SK-N-MC (cell line): ENCODE measurements around the gene ALOX5AP.
"Not testable (repeated sequence)": the region's sequence is repeated elsewhere in the genome, so short reads cannot be mapped to it uniquely, and the experiment has no call there.

Experiments used
- DNase-seq: peaks from one replicate; pipeline ENCODE4 v3.0.0-alpha.2; 2011; ENCODE audit warnings: low read depth, low spot score
- H3K27ac ChIP-seq: fragments of 200-600 bp; sonication (generic); 2 replicates; pipeline ENCODE4 v1.5.1; 2016; ENCODE audit warnings: mixed run types
- H3K36me3 ChIP-seq: fragments of 200-600 bp; sonication (generic); 2 replicates; pipeline ENCODE4 v1.6.1; 2017; ENCODE audit warnings: antibody characterized with exemption, low read length, mixed read lengths; ENCODE audit not compliant: insufficient read depth
- H3K4me3 ChIP-seq: fragments of 200-600 bp; sonication (generic); 2 replicates; pipeline ENCODE4 v1.5.1; 2016
- H3K9ac ChIP-seq: fragments of 200-600 bp; sonication (generic); 2 replicates; pipeline ENCODE4 v1.8.0; 2017; ENCODE audit warnings: mixed run types, mixed read lengths; ENCODE audit not compliant: insufficient read length
- H3K9me3 ChIP-seq: fragments of 200-600 bp; sonication (generic); 2 replicates; pipeline ENCODE4 v1.6.1; 2017; ENCODE audit warnings: low read depth, mild to moderate bottlenecking, antibody characterized with exemption, low read length, moderate library complexity, mixed read lengths
- EZH2 ChIP-seq: fragments of 200-600 bp; sonication (generic); IDR thresholded peaks from one replicate; pipeline ENCODE4 v1.6.1; 2017; ENCODE audit warnings: antibody characterized with exemption
- FOXP2 ChIP-seq: optimal IDR thresholded peaks from 2 replicates; pipeline ENCODE3; 2011; ENCODE audit warnings: mild to moderate bottlenecking, moderate library complexity; ENCODE audit not compliant: insufficient read depth; ENCODE audit errors: extremely low read length, control extremely low read depth
- POLR2AphosphoS5 ChIP-seq: IDR thresholded peaks from 2 replicates; pipeline ENCODE4 v1.6.1; 2012; ENCODE audit warnings: mild to moderate bottlenecking, low read depth, low read length, borderline replicate concordance

ALOX5AP gene

DNA sequence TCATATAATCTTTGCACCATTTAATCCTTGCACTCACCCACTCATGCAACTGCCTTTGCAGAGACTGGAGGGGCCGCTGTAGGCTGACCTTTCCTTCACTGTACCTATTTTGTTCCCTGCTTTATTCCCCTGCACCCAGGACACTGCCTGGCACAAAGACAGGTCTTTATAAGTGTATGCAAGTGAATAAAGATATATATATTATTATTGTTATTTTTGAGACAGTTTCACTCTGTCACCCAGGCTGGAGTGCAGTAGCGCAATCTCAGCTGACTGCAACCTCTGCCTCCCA lies 3.8 kb downstream of the ALOX5AP start:
- DNase-seq: no peak
- TF ChIP-seq FOXP2 (no peak), POLR2AphosphoS5 (no peak), EZH2 (no peak)
- Histone ChIP-seq H3K9ac (no peak overlapping the region), H3K4me3 (no peak overlapping the region), H3K27ac (no peak overlapping the region), H3K36me3 (no peaks in the 10 kb centered on the region), H3K9me3 (no peaks in the 10 kb centered on the region)

DNA sequence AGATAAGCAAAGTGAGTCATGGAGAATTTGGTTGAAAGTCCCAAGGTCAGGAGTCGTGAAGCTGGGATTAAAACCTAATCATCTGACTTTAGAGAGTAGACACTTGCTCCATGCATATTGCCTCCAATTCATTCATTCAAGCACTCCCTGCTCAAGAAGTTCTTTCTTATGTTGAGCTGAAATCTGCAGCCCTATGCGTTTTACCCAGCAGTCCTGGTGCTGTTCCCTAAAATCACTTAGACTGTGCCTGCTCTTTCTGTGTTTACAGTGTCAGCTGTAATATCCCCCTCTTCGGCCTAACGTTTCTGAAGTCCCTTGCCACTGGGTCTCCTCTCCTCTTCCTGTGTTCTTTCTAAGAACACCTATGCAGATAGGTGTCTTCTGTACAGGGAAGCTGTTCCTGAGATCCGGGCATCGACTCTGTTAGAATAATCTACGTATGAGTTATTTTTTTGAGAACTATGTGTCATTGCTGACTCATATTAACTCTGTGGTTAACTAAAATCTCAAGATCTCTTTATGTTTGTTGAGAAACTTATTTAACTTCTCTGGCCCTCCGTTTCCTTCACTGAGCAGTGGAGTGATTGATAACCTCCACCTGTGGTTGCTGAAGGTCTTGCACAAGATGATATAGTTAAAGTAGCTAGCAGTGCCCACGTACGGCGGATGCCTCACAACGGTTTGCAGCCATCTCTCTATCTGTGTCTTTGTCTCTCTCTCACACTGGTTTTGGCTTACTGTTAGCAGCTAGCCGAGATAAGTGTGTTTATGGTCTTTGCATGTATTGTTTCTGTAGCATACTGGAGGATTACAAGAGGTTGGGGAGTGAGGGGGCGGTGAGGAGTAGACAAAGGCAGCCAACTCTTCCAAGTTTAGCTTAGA lies 4.7 kb downstream of the ALOX5AP start:
- H3K36me3 ChIP-seq: no peaks in the 10 kb centered on the region
- TF ChIP-seq FOXP2: no peak
- TF ChIP-seq EZH2: no peak
- TF ChIP-seq POLR2AphosphoS5: no peak
- H3K4me3 ChIP-seq: no peak overlapping the region
- no peaks in the 10 kb centered on the region for H3K9me3 ChIP-seq
- H3K9ac ChIP-seq: no peak overlapping the region
- H3K27ac ChIP-seq: no peak overlapping the region
- no peak for DNase-seq

DNA sequence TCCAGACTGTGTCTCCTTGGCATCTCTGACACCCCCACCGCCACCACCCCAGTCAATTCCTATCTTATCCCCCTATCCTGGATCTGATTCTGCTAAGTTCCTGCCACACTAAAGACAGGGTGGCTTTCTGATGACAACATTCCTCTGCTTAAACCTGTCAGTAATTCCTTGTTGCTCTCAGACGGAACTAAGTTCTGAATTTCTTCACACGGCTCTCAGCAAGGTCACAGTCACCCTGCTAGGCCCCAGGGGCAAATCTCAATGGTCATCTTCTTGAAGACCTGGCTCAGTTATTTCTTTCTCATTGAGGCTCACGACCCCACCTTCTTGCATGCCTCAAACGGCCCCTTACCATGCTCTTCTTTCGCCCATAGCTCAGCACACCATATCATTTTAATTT lies 7.6 kb downstream of the ALOX5AP start:
- Histone ChIP-seq H3K9me3 (no peaks in the 10 kb centered on the region), H3K9ac (no peak overlapping the region), H3K4me3 (no peak overlapping the region), H3K27ac (no peak overlapping the region), H3K36me3 (no peaks in the 10 kb centered on the region)
- no peak for TF ChIP-seq FOXP2
- no peak for TF ChIP-seq EZH2
- no peak for TF ChIP-seq POLR2AphosphoS5
- DNase-seq: no peak

DNA sequence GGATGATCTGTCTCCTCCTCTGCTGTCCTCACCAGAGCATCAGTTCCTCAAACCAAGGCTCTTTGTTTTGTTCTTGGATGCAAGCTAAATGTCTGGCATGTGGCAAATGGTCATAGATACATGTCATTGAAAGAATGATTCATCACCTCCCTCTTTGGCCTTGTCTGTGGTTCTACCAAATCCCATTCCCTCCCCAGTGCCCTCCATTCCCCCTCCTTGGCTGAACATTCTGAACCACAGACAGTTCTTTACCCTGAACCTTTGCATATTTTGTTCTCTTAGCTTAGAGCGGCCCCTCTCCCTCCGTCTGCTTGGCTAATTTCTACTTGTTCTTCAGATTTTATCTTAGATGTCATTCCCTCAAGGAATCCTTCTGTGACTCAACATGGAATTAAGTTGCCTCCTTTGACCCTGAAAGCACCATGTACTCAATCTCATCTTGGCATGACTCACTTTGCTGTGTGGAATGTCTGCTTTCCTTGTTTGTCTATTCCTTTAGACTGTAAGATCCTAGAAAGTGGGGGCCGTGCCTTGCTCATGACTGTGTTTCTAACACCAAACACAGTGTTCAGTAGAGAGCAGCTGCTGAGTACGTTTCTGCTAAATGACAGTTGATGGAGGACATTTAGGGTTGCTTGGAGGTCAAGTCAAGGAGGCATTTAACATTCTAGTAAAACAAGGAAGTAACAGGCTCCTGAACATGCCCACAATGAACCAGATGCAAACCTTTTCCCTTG lies 8.1 kb downstream of the ALOX5AP start:
- Histone ChIP-seq H3K27ac (no peak overlapping the region), H3K9ac (no peak overlapping the region), H3K4me3 (no peak overlapping the region), H3K9me3 (no peaks in the 10 kb centered on the region), H3K36me3 (no peaks in the 10 kb centered on the region)
- TF ChIP-seq POLR2AphosphoS5 (no peak), FOXP2 (no peak), EZH2 (no peak)
- DNase-seq: no peak

DNA sequence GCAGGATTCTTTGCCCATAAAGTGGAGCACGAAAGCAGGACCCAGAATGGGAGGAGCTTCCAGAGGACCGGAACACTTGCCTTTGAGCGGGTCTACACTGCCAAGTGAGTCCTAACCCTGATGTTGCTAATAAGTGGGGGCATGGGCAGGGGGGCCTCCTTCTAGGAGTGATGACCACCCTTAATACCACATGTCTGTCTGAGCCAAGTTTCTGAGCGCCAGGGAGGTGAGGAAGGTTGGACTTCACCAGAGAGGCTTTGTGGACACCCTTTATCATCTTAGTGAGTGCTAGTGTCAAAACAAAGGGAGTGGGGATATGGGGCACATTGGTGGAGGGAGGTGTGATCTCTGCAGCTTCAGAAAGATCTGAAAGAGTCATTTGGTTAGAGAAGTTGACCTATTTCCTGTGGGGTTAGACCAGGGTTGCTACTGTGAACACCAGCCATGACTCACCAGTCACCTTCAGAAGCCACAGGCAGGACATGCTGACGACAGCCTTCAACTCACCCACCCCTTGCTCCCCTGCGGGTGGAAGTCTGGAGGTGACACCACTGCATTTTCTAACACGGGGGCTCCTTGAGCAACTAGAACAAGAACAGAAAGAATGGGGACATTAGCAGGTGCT lies 8.8 kb downstream of the ALOX5AP start:
- DNase-seq: no peak
- no peaks in the 10 kb centered on the region for H3K9me3 ChIP-seq
- no peak overlapping the region for H3K9ac ChIP-seq
- no peak overlapping the region for H3K4me3 ChIP-seq
- H3K36me3 ChIP-seq: no peaks in the 10 kb centered on the region
- no peak for TF ChIP-seq FOXP2
- H3K27ac ChIP-seq: no peak overlapping the region

DNA sequence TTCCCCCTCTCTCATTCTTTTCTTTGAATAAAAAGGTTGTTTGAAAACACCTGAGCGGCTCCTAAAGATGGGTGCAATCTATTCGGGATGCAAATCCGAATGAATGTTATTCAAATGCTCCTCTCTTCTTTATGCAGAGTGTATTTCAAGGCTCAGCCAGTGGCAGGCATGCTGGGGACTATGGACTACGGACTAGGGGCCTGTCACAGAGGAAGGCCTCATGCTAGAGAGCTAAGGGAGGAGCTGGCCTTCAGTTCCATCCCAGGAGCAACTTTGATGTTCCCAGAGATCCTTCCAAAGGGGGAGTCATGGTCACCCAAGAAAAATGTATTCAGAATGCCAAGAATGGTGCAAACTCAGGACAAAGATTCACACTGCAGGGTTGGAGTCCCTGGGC lies 9.3 kb downstream of the ALOX5AP start:
- H3K9me3 ChIP-seq: no peaks in the 10 kb centered on the region
- no peak overlapping the region for H3K4me3 ChIP-seq
- no peak for TF ChIP-seq POLR2AphosphoS5
- TF ChIP-seq FOXP2: no peak
- no peak for TF ChIP-seq EZH2
- no peak for DNase-seq
- no peak overlapping the region for H3K9ac ChIP-seq
- H3K36me3 ChIP-seq: no peaks in the 10 kb centered on the region
- no peak overlapping the region for H3K27ac ChIP-seq

DNA sequence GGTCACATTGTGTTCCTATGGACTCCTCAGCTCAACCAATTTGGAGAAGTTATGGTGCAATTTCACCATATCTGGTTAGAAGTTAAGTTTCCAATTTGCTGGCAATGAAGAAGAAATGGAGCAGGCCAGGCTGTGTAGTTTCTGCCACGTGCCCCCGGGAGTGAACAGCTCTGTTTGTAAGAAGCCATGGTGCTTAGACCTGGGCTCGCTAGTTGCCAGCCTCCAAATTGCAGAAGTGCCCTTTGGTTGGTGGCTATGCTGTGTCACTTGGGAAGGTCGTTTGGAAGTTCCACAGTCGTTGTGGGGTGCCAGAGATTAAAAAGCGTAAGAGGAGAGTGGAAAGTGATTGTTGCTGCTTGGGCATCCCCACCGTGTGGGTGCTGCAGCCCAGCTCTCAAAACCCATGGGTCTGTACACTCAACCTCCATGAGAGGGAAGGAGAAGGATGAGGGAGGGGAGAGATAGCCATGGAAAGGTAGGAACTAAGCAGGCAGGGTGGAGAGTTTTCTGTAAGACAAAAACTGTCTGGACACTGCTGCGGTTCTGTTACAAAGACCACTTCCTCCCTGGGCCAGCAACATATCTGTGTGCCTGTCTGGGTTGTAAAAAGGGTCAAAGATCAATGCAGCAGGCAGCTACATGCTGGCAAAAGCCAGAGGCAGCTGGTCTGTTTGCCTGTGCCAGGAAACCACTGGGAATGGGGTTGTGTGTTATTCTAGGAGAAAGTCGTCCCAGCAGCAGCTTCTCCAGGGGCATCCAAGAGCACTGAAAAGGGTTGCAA lies 10.8 kb downstream of the ALOX5AP start:
- no peak for DNase-seq
- H3K36me3 ChIP-seq: no peaks in the 10 kb centered on the region
- no peak overlapping the region for H3K27ac ChIP-seq
- TF ChIP-seq POLR2AphosphoS5 (no peak), EZH2 (no peak), FOXP2 (no peak)
- H3K4me3 ChIP-seq: no peak overlapping the region
- H3K9ac ChIP-seq: no peak overlapping the region
- no peaks in the 10 kb centered on the region for H3K9me3 ChIP-seq

DNA sequence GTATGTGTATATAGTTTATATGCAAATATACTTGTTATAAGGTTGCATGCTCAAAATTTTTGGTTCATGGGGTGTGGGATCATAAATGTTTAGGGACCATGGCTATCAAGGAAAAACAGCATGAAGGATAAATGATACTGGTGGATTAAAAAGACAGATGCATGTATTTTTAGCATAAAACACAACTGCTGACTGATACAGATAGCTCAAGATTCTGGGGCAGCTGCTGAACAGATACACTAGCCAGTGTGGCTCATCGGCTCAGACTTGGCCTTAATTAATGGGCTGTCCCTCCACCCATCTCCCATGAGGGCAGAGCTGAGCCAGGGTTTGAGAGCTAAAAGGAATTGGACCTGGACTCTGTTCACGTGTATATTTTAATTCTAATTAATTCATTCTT lies 11.4 kb downstream of the ALOX5AP start:
- H3K27ac ChIP-seq: no peak overlapping the region
- TF ChIP-seq FOXP2 (no peak), EZH2 (no peak), POLR2AphosphoS5 (no peak)
- H3K9me3 ChIP-seq: no peaks in the 10 kb centered on the region
- no peaks in the 10 kb centered on the region for H3K36me3 ChIP-seq
- H3K4me3 ChIP-seq: no peak overlapping the region
- H3K9ac ChIP-seq: no peak overlapping the region
- no peak for DNase-seq

DNA sequence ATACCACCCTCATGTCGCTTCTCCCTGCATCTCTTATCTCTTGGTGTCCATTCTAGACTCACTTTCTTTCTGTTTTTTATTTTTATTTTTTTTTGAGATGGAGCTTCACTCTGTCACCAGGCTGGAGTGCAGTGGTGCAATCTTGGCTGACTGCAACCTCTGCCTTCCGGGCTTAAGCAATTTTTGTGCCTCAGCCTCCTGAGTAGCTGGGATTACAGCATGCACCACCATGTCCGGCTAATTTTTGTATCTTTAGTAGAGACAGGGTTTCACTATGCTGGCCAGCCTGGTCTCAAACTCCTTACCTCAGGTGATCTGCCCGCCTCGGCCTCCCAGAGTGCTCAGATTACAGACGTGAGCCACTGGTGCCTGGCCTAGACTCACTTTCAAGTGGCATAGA lies 12.5 kb downstream of the ALOX5AP start:
- H3K9ac ChIP-seq, H3K36me3 ChIP-seq, DNase-seq, H3K9me3 ChIP-seq, H3K4me3 ChIP-seq, H3K27ac ChIP-seq: not testable (repeated sequence)
